Spleen (tissue), 11 donors: ENCODE results near the gene SH3GLB2. TPM values are rescaled to one million over a fixed set of nuclear protein-coding genes. Genes with fewer than 3 reads are reported as not detected.
A peak's percentile ranks its signal among the peaks of the same experiment; 100 is the strongest.

ENCODE experiments used
- DNase-seq: peaks from one replicate; pipeline ENCODE4 v3.0.0-alpha.2; 2020
- H3K27ac ChIP-seq, 8 donors: fragments of 200-600 bp; sonication (generic) in 7 of 8; 1 replicate in 4 of 8; 2 replicates in 4 of 8; pipeline versions ENCODE4 v1.5.0 to v1.8.0; 2016 to 2021; ENCODE audit warnings: inconsistent platforms in 4 of 8, mild to moderate bottlenecking in 4 of 8, moderate library complexity in 1 of 8
- H3K27me3 ChIP-seq, 7 donors: fragments of 200-600 bp; sonication (generic) in 6 of 7; replicated peaks in 1 of 7; 1 replicate in 4 of 7; 2 replicates in 3 of 7; pipeline versions ENCODE4 v1.5.0 to v1.8.0; 2016 to 2021; ENCODE audit warnings: inconsistent platforms in 3 of 7, mild to moderate bottlenecking in 1 of 7
- H3K36me3 ChIP-seq, 6 donors: fragments of 200-600 bp; sonication (generic) in 5 of 6; 1 replicate in 4 of 6; 2 replicates in 2 of 6; pipeline versions ENCODE4 v1.5.0 to v1.8.0; 2016 to 2021; ENCODE audit warnings: inconsistent platforms in 2 of 6
- H3K4me1 ChIP-seq, 6 donors: fragments of 200-600 bp; sonication (generic) in 5 of 6; 1 replicate in 3 of 6; 2 replicates in 3 of 6; pipeline versions ENCODE4 v1.5.0 to v1.8.0; 2016 to 2021; ENCODE audit warnings: inconsistent platforms in 3 of 6
- H3K4me3 ChIP-seq, 8 donors: fragments of 200-600 bp; sonication (generic) in 7 of 8; 1 replicate in 4 of 8; 2 replicates in 4 of 8; pipeline versions ENCODE4 v1.5.0 to v1.8.0; 2016 to 2021; ENCODE audit warnings: inconsistent platforms in 4 of 8, mild to moderate bottlenecking in 4 of 8, moderate library complexity in 2 of 8
- H3K9me3 ChIP-seq, 8 donors: fragments of 200-600 bp; sonication (generic) in 7 of 8; 1 replicate in 4 of 8; 2 replicates in 4 of 8; pipeline versions ENCODE4 v1.5.0 to v1.8.0; 2016 to 2021; ENCODE audit warnings: inconsistent platforms in 4 of 8
- CTCF ChIP-seq, 11 experiments: fragments of 200-600 bp in 7 of 11; fragments of 450-650 bp in 4 of 11; sonication (generic) in 4 of 11; IDR thresholded peaks in 8 of 11; conservative IDR thresholded peaks in 3 of 11; 1 replicate in 7 of 11; 2 replicates in 4 of 11; pipeline versions ENCODE4 v1.4.0 to v1.8.0; 2016 to 2021; ENCODE audit warnings: antibody characterized with exemption in 11 of 11, inconsistent platforms in 4 of 11, mild to moderate bottlenecking in 1 of 11
- POLR2A ChIP-seq, 3 donors: fragments of 450-650 bp; IDR thresholded peaks; one replicate each; pipeline ENCODE4 v1.5.1; 2017; ENCODE audit warnings: antibody characterized with exemption in 3 of 3, mild to moderate bottlenecking in 1 of 3
- POLR2AphosphoS5 ChIP-seq, 3 donors: sonication (generic); formaldehyde crosslinking; IDR thresholded peaks; one replicate each; pipeline ENCODE4 v1.5.1; 2017; ENCODE audit warnings: antibody characterized with exemption in 3 of 3
- WGBS, 5 donors: extraction: QIAGEN DNeasy Blood & Tissue Kit in 3 of 5; methylation state at CpG; one replicate each; pipeline versions ENCODE4 v1.1.5 to v1.1.7; 2013 to 2018; 5-methylcytosine and 5-hydroxymethylcytosine counted together
- intact Hi-C: fragments of 100-400 bp; cut with DNase I; formaldehyde crosslinking; loops from one replicate; pipeline ENCODE4 v1.15.0; 2023; ENCODE audit warnings: low total_unique reads
- polyA plus RNA-seq, 3 donors: library from polyadenylated mRNA; stranded (reverse); fragments of 200-250 nt; gene quantifications; one replicate each; pipeline ENCODE4 v1.2.1, GENCODE V29; 2013
- total RNA-seq, 7 donors: library from RNA; depleted of rRNA in 3 of 7; stranded (reverse); fragments of >200 nt in 3 of 7; fragmentation: NEBNext Ultra II Directional in 4 of 7; extraction: Animal tissue kit (Norgen Biotek cat#: 25700) in 4 of 7; gene quantifications; one replicate each; pipeline versions ENCODE4 v1.1.0 to v1.2.1, GENCODE V29; 2016 to 2021
- donor health status: healthy with polysubstance abuse.
- donor health status: DM: no; HTN: no; CAD: no; lungs with moderate emphysema.
- donor health status: DM: no; HTN: no; CAD: no.
- donor health status: Bipolar disorder and iron deficiency.
- donor health status: healthy.
- donor health status: DM: no; HTN: no; CAD: no.
- donor health status: DM: yes; HTN: yes; CAD: no.

Gene SH3GLB2
- total and polyA plus RNA-seq, 10 donors: 53.3 to 109 (median 76.5) TPM

DNA sequence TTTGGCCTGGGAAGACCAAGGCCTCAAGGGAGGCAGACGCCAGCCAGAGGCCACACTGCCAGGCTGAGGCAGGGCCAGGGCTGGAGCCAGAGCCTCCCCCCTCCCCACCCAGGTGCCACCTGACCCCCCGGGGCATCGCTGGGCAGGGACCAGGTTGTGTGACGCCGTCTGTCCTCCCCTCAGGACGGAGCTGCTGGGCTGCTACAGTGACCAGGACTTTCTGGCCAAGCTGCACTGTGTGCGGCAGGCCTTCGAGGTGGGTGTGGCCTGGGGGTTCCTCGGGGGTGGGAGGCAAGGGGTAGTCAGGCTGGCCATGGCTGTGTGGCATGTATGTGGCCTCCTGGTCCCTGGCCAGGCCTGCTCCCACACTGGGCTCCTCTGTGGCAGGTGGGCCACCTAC lies 34.9 kb upstream of the SH3GLB2 start:
- intact Hi-C loops: no loop called here
- H3K36me3 ChIP-seq: peaks cover 0 to 95% (median 77%) of the 10 kb centered on the region in 6 donors
- 95 to 100% (median 98%) methylated on average over 6 to 9 of the region's 9 CpGs for WGBS, 5 donors

GRCh38 chr9:129060991-129061390 lies 32.9 kb upstream of the SH3GLB2 start:
- Histone ChIP-seq H3K4me1 (no peaks in the 10 kb centered on the region), H3K9me3 (no peaks in the 10 kb centered on the region), H3K4me3 (no peak overlapping the region), H3K27me3 (no peaks in the 10 kb centered on the region), H3K36me3 (peaks cover 0 to 94% (median 76%) of the 10 kb centered on the region in 6 donors), H3K27ac (no peak overlapping the region)
- intact Hi-C loops: no loop called here
- 94 to 98% (median 95%) methylated on average over 9 to 12 of the region's 12 CpGs for WGBS, 5 donors
- TF ChIP-seq POLR2A (IDR thresholded peaks at IDR 0.05) (no peak), CTCF (IDR thresholded peaks at IDR 0.05 in 8 of 11, conservative IDR thresholded peaks at IDR 0.05 in 3 of 11) (no peak), POLR2AphosphoS5 (IDR thresholded peaks at IDR 0.05) (peak in 1 of 3 donors; percentile 12)
- no peak for DNase-seq

More for the DNA sequence above, 34.9 kb upstream of the SH3GLB2 start:
- TF ChIP-seq POLR2A (IDR thresholded peaks at IDR 0.05) (no peak), POLR2AphosphoS5 (IDR thresholded peaks at IDR 0.05) (peak in 1 of 3 donors; percentile 14), CTCF (IDR thresholded peaks at IDR 0.05 in 8 of 11, conservative IDR thresholded peaks at IDR 0.05 in 3 of 11) (no peak)
- Histone ChIP-seq H3K9me3 (no peaks in the 10 kb centered on the region), H3K4me1 (peaks cover 0 to 5% (median under 1%) of the 10 kb centered on the region in 6 donors), H3K4me3 (no peak overlapping the region), H3K27me3 (no peaks in the 10 kb centered on the region), H3K27ac (no peak overlapping the region)
- peak; percentile 60 for DNase-seq

GRCh38 chr9:129059796-129060785 lies 32.0 kb upstream of the SH3GLB2 start:
- 94 to 97% (median 96%) methylated on average over 24 to 37 of the region's 37 CpGs for WGBS, 5 donors
- Histone ChIP-seq H3K4me1 (no peaks in the 10 kb centered on the region), H3K36me3 (peaks cover 0 to 94% (median 67%) of the 10 kb centered on the region in 6 donors), H3K27me3 (no peaks in the 10 kb centered on the region), H3K9me3 (no peaks in the 10 kb centered on the region), H3K27ac (no peak overlapping the region), H3K4me3 (no peak overlapping the region)
- TF ChIP-seq CTCF (IDR thresholded peaks at IDR 0.05 in 8 of 11, conservative IDR thresholded peaks at IDR 0.05 in 3 of 11) (no peak), POLR2A (IDR thresholded peaks at IDR 0.05) (no peak), POLR2AphosphoS5 (IDR thresholded peaks at IDR 0.05) (no peak)
- no peak for DNase-seq
- intact Hi-C loops: no loop called here
